ENCODE measurements around the gene LYSMD3. TPM values are rescaled to one million over a fixed set of nuclear protein-coding genes. Genes with fewer than 3 reads are reported as not detected.
A peak's percentile ranks its signal among the peaks of the same experiment; 100 is the strongest.

Gene LYSMD3
- total RNA-seq, 1 experiment from 2014 or later = 15.3 TPM

GRCh38 chr5:90561766-90562165 lies 32.4 kb upstream of the LYSMD3 start:
- no peaks in the 10 kb centered on the region for H3K36me3 ChIP-seq (ENCODE audit: control insufficient read depth, insufficient read depth, low read length)
- no peak for TF ChIP-seq CTCF (IDR thresholded peaks at IDR 0.05; ENCODE audit: insufficient read depth in 1 of 2, low read depth in 1 of 2, low read length in 1 of 2, severe bottlenecking in 1 of 2, unreplicated experiment in 1 of 2)
- no peak overlapping the region for H3K4me3 ChIP-seq (ENCODE audit: low read depth, low read length)
- H3K27me3 ChIP-seq (replicated peaks; ENCODE audit: control insufficient read depth, insufficient read depth, low read length) = no peaks in the 10 kb centered on the region
- no peaks in the 10 kb centered on the region for H3K9me3 ChIP-seq
- ChIA-PET CTCF (no interaction called here), POLR2A (no interaction called here)
- intact Hi-C loops (cut with micrococcal nuclease; ENCODE audit: unreplicated experiment) = no loop called here
- no TSS peak for BruUV-seq (replicated peaks)
- Mint-ChIP-seq H3K36me3 (ENCODE audit: insufficient read depth, unreplicated experiment) (peaks cover 9% of the 10 kb centered on the region), H3K9me3 (ENCODE audit: unreplicated experiment) (peaks cover 9% of the 10 kb centered on the region), H3K4me3 (ENCODE audit: unreplicated experiment) (no peak overlapping the region), H3K27me3 (ENCODE audit: insufficient read depth, unreplicated experiment) (no peaks in the 10 kb centered on the region), H3K4me1 (ENCODE audit: low read depth, unreplicated experiment) (no peaks in the 10 kb centered on the region), H3K27ac (ENCODE audit: unreplicated experiment) (no peak overlapping the region)
- H3K4me1 ChIP-seq = no peaks in the 10 kb centered on the region
- no peak for DNase-seq

- H3K36me3 Mint-ChIP-seq (ENCODE audit: insufficient read depth, unreplicated experiment) = peaks cover 9% of the 10 kb centered on the region
- ChIA-PET CTCF (no interaction called here), POLR2A (no interaction called here)
- H3K4me1 Mint-ChIP-seq (ENCODE audit: low read depth, unreplicated experiment) = peaks cover 9% of the 10 kb centered on the region
- Histone ChIP-seq H3K9me3 (no peaks in the 10 kb centered on the region), H3K27me3 (replicated peaks; ENCODE audit: control insufficient read depth, insufficient read depth, low read length) (no peaks in the 10 kb centered on the region), H3K4me1 (no peaks in the 10 kb centered on the region), H3K36me3 (ENCODE audit: control insufficient read depth, insufficient read depth, low read length) (no peaks in the 10 kb centered on the region), H3K4me3 (ENCODE audit: low read depth, low read length) (no peak overlapping the region)
- no peak overlapping the region for H3K27ac Mint-ChIP-seq (ENCODE audit: unreplicated experiment)
- DNase-seq = no peak
- TF ChIP-seq CTCF (IDR thresholded peaks at IDR 0.05; ENCODE audit: insufficient read depth in 1 of 2, low read depth in 1 of 2, low read length in 1 of 2, severe bottlenecking in 1 of 2, unreplicated experiment in 1 of 2) = no peak
- H3K27me3 Mint-ChIP-seq (ENCODE audit: insufficient read depth, unreplicated experiment) = no peaks in the 10 kb centered on the region
- H3K9me3 Mint-ChIP-seq (ENCODE audit: unreplicated experiment) = peaks cover 9% of the 10 kb centered on the region
- BruUV-seq (replicated peaks) = no TSS peak
- no peak overlapping the region for H3K4me3 Mint-ChIP-seq (ENCODE audit: unreplicated experiment)
- intact Hi-C loops (cut with micrococcal nuclease; ENCODE audit: unreplicated experiment) = no loop called here
Observed at GRCh38 chr5:90560771-90561170, 31.4 kb upstream of the LYSMD3 start.

GRCh38 chr5:90558344-90559192 lies 29.2 kb upstream of the LYSMD3 start, which contains the start of gene ADGRV1:
Gene ADGRV1, plus strand, starts transcription at chr5:90558797. Its CDS starts 99 bp downstream, at chr5:90558896.
- peaks cover 9% of the 10 kb centered on the region for H3K36me3 Mint-ChIP-seq (ENCODE audit: insufficient read depth, unreplicated experiment)
- POLR2A ChIA-PET = no interaction called here
- no peaks in the 10 kb centered on the region for H3K27me3 ChIP-seq (replicated peaks; ENCODE audit: control insufficient read depth, insufficient read depth, low read length)
- no peaks in the 10 kb centered on the region for H3K9me3 ChIP-seq
- CTCF ChIA-PET = interaction anchor here (0.8 kb wide), 1 partner anchor 84 kb away, joined by 3 read pairs; the partner anchor contains the start of genes MBLAC2 and POLR3G
- TSS peak; percentile 37 for BruUV-seq (replicated peaks)
- H3K27me3 Mint-ChIP-seq (ENCODE audit: insufficient read depth, unreplicated experiment) = no peaks in the 10 kb centered on the region
- intact Hi-C loops (cut with micrococcal nuclease; ENCODE audit: unreplicated experiment) = loop anchor here (1.0 to 10.0 kb wide), 4 partner anchors 10 to 254 kb away; no protein-coding TSS in a partner anchor
- peaks cover 20% of the 10 kb centered on the region for H3K4me1 ChIP-seq
- no peaks in the 10 kb centered on the region for H3K9me3 Mint-ChIP-seq (ENCODE audit: unreplicated experiment)
- no peak for TF ChIP-seq CTCF (IDR thresholded peaks at IDR 0.05; ENCODE audit: insufficient read depth in 1 of 2, low read depth in 1 of 2, low read length in 1 of 2, severe bottlenecking in 1 of 2, unreplicated experiment in 1 of 2)
- DNase-seq = peak; percentile 96 to 97
- H3K4me3 Mint-ChIP-seq (ENCODE audit: unreplicated experiment) = peak within 1 kb of the TSS; percentile 93
- H3K4me1 Mint-ChIP-seq (ENCODE audit: low read depth, unreplicated experiment) = peaks cover 30% of the 10 kb centered on the region
- H3K4me3 ChIP-seq (ENCODE audit: low read depth, low read length) = peak within 1 kb of the TSS; percentile 65
- peak within 1 kb of the TSS; percentile 70 for H3K27ac Mint-ChIP-seq (ENCODE audit: unreplicated experiment)
- no peaks in the 10 kb centered on the region for H3K36me3 ChIP-seq (ENCODE audit: control insufficient read depth, insufficient read depth, low read length)

All from Caco-2 (cell line).